Muscle layer of duodenum (tissue), 2 donors: ENCODE results near the gene DUSP8.

Source experiments
- H3K27ac ChIP-seq: one replicate; pipeline ENCODE4 v1.7.0; 2013; ENCODE audit warnings: mild to moderate bottlenecking, low read length
- H3K27me3 ChIP-seq: one replicate; pipeline ENCODE4 v1.7.0; 2013; ENCODE audit warnings: low read depth, mild to moderate bottlenecking, control low read depth, low read length
- H3K36me3 ChIP-seq, 2 donors: one replicate each; pipeline ENCODE4 v1.7.0; 2013; ENCODE audit warnings: low read length in 2 of 2, control low read depth in 1 of 2, mild to moderate bottlenecking in 1 of 2; ENCODE audit not compliant: insufficient read depth in 2 of 2, control insufficient read depth in 1 of 2
- H3K4me1 ChIP-seq, 2 donors: one replicate each; pipeline ENCODE4 v1.7.0; 2013; ENCODE audit warnings: low read length in 2 of 2, mild to moderate bottlenecking in 2 of 2, control low read depth in 1 of 2, moderate library complexity in 1 of 2; ENCODE audit not compliant: insufficient read depth in 2 of 2, control insufficient read depth in 1 of 2
- H3K4me3 ChIP-seq, 2 donors: one replicate each; pipeline ENCODE4 v1.7.0; 2013; ENCODE audit warnings: low read length in 2 of 2, low read depth in 1 of 2, mild to moderate bottlenecking in 1 of 2
- H3K9me3 ChIP-seq, 2 donors: one replicate each; pipeline ENCODE4 v1.7.0; 2013; ENCODE audit warnings: low read length in 2 of 2, control low read depth in 1 of 2, mild to moderate bottlenecking in 1 of 2; ENCODE audit not compliant: control insufficient read depth in 1 of 2
- donor health status: healthy.

DUSP8 gene

DNA sequence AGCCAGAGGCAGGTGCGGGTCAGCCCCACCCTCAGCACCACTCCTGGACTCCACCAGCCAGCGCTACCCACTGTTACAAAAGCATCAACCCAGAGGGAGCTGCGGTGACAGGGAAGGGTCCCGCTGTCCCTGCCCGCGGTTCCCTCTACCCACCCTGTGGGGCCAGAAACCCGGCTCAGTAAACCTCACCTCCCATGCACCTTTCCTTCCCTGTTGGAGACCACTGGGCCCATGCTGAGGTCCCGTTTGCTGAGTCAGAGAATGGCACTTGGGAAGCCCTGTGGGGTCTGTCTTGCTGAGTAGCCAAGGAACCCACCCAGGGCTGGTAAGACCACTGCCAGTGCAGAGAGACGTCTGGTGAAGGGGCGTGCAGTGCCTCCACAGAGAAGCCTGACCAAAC is 43.4 kb downstream of the DUSP8 start:
- no peaks in the 10 kb centered on the region for H3K27me3 ChIP-seq
- no peak overlapping the region for H3K27ac ChIP-seq
- peaks cover 7 to 35% of the 10 kb centered on the region in 2 donors for H3K4me1 ChIP-seq
- H3K36me3 ChIP-seq: peaks cover 0 to 4% of the 10 kb centered on the region in 2 donors
- H3K4me3 ChIP-seq: no peak overlapping the region
- no peaks in the 10 kb centered on the region for H3K9me3 ChIP-seq

DNA sequence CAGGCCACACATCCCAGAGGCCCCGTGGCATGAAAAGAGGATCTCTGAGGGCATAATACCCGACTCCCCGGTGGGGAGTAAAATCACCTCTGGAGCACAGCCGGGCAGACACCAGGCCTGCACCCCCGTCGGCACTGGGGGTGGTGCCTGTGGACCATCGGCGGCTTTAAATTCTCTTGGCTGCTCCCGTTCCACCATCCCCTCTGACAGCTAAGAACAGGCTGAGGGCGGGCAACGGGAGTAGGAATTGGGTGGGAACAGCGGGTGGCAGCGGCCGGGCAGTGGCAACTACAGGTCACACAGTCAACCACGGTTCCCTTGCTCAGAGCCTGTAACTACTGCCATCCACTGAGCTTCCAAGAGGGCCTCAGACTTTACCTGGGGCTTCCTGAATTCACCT is 45.3 kb downstream of the DUSP8 start:
- Histone ChIP-seq H3K4me1 (peaks cover 6 to 15% of the 10 kb centered on the region in 2 donors), H3K36me3 (peaks cover 0 to 4% of the 10 kb centered on the region in 2 donors), H3K27me3 (no peaks in the 10 kb centered on the region), H3K4me3 (no peak overlapping the region), H3K27ac (no peak overlapping the region), H3K9me3 (no peaks in the 10 kb centered on the region)

DNA sequence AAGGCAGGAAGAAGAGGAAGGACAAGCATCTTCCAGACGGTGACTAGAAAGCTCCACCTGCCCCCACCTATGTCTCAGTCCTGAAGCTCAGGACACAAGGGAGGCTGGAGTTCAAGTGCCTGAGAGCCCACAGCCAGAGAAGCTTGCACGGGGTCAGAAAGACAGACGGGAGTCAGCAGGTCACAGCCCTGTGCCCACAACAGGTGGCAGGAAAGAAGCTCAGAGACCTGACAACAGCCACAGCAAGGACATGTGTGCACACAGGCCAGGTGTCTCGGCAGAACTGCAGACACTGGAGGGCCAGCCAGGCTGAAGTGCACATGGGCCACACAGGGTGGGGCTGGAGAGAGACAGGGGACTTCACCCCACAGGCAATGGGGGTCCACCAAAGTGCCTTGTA is 48.3 kb downstream of the DUSP8 start:
- no peak overlapping the region for H3K4me3 ChIP-seq
- no peak overlapping the region for H3K27ac ChIP-seq
- H3K4me1 ChIP-seq: peaks cover 0 to 3% of the 10 kb centered on the region in 2 donors
- peaks cover 0 to 4% of the 10 kb centered on the region in 2 donors for H3K36me3 ChIP-seq
- no peaks in the 10 kb centered on the region for H3K27me3 ChIP-seq
- H3K9me3 ChIP-seq: no peaks in the 10 kb centered on the region

DNA sequence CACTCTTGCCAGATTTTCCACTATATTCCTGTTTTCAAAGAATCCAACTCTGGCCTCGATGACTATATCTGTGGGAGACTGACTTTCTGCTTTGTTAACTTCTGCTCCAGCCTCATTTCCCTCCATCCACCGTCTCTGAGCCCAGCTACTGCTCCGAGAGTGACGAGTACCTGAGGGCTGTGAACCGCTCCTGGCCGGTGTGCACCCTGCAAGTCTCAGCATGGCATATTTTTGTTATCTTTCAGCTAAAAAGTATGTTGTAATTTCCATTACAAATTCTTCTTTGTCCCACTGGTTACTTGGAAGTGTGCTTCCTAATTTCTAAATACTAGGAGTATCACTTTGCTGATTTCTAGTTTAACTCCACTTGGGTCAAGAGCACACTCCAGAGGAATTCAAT is 49.0 kb downstream of the DUSP8 start:
- Histone ChIP-seq H3K36me3 (peaks cover 0 to 3% of the 10 kb centered on the region in 2 donors), H3K27ac (no peak overlapping the region), H3K4me3 (no peak overlapping the region), H3K9me3 (no peaks in the 10 kb centered on the region), H3K27me3 (no peaks in the 10 kb centered on the region), H3K4me1 (peaks cover 0 to 3% of the 10 kb centered on the region in 2 donors)

DNA sequence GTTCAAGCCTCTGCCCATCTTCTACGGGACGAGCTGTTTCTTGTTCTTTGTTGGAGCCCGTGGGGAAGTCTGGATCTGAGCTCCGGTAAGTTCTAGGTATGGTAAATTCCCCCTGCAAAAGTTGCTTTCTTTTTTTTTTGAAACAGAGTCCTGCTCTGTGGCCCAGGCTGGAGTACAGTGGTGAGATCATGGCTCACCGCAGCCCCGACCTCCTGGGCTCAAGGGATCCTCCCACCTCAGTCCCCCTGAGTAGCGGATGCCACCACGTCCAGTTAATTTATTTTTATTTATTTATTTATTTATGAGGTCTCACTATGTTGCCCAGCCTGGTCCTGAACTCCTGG is 50.0 kb downstream of the DUSP8 start:
- peaks cover 0 to 4% of the 10 kb centered on the region in 2 donors for H3K4me1 ChIP-seq
- no peak overlapping the region for H3K27ac ChIP-seq

DNA sequence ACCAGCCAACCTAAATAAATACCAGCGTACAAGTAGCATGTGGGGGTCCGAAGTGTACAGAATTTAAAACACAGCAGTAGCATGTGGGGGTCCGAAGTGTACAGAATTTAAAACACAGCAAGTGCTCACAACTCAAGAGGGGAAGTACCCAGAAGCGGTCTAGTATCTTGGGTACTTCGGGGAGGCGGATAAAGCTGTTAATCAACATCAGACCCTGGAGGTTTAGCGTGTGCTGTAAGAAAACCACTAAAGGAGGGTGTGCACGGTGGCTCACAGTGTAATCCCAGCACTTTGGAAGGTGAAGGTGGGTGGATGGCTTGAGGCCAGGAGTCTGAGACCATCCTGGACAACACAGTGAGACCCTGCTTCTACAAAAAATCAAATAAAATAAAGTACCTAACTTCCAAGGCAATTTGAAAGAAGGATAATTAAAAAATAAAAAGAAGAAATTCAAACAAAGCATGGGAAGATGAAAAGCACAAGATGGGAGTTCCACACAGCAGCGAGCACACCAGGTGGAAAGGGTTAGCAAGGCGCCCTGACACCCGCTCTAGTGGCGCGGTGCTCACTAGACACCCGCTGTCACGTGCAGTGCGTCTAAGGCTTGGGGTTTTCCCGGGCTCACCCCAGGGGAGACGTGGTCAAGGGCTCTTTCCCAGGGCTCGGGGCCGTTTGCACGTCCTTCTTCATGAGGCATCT is 50.5 kb downstream of the DUSP8 start:
- H3K27ac ChIP-seq: no peak overlapping the region
- H3K4me1 ChIP-seq: peaks cover 0 to 6% of the 10 kb centered on the region in 2 donors
- H3K4me3 ChIP-seq: no peak overlapping the region

More for the DNA sequence above, 50.0 kb downstream of the DUSP8 start:
- H3K27me3 ChIP-seq: no peaks in the 10 kb centered on the region
- H3K36me3 ChIP-seq: no peaks in the 10 kb centered on the region
- no peaks in the 10 kb centered on the region for H3K9me3 ChIP-seq
- H3K4me3 ChIP-seq: no peak overlapping the region

DNA sequence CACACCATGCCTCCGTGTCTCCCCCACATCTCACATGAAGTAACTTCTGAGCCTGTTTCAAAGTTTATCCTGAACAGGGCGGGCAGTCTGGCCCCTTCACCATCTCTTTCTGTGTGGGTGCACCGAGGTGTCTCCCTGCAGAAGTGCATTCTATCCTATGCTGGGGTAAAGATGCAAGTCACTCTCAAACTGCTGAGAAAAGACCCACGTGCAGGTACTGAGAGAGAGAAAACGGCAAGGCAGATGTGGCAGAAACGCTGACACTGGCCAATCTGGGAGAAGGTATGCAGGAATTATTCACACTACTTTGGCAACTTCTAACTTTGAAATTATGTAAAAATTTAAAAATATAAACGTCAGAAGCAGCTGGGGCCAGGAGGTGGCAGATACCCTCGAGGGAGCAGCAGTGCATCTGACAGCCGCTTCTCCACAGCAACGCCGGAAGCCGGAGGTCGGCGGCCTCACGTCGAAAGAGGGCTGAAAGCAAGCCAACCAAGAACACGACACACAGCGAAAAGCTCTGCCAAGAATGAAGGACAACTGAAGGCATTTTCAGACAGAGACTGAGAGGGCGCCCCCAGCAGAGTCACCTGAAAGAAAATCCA is 51.3 kb downstream of the DUSP8 start:
- H3K27me3 ChIP-seq: no peaks in the 10 kb centered on the region
- no peak overlapping the region for H3K4me3 ChIP-seq
- H3K27ac ChIP-seq: no peak overlapping the region
- H3K9me3 ChIP-seq: no peaks in the 10 kb centered on the region
- no peaks in the 10 kb centered on the region for H3K36me3 ChIP-seq
- H3K4me1 ChIP-seq: peaks cover 0 to 13% of the 10 kb centered on the region in 2 donors

More for the DNA sequence above, 50.5 kb downstream of the DUSP8 start:
- Histone ChIP-seq H3K36me3 (no peaks in the 10 kb centered on the region), H3K27me3 (no peaks in the 10 kb centered on the region), H3K9me3 (no peaks in the 10 kb centered on the region)

DNA sequence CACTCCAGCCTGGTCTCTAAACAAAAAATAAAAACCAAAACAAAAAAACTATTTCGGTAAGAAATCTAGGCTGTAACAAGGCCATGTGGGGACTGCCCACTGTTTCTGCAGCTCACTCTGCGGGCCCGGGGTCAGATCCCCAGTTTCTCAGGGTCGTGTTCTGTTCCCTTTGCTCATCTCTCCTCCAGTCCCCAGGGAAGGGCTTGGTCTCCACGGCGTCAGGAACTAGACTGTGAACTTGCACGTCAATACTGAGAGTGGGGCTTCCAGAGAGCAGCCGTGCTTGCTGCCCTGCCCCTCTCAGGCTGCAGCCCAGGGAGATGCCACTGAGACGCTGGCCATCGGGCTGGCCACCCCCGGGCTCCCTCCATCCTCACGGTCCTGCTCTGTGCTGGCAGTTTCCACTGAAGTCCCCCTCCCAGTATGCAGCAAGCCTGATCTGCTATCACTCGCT is 51.8 kb downstream of the DUSP8 start:
- Histone ChIP-seq H3K4me3 (no peak overlapping the region), H3K9me3 (no peaks in the 10 kb centered on the region), H3K27me3 (no peaks in the 10 kb centered on the region), H3K36me3 (no peaks in the 10 kb centered on the region), H3K27ac (no peak overlapping the region), H3K4me1 (peaks cover 1 to 19% of the 10 kb centered on the region in 2 donors)

DNA sequence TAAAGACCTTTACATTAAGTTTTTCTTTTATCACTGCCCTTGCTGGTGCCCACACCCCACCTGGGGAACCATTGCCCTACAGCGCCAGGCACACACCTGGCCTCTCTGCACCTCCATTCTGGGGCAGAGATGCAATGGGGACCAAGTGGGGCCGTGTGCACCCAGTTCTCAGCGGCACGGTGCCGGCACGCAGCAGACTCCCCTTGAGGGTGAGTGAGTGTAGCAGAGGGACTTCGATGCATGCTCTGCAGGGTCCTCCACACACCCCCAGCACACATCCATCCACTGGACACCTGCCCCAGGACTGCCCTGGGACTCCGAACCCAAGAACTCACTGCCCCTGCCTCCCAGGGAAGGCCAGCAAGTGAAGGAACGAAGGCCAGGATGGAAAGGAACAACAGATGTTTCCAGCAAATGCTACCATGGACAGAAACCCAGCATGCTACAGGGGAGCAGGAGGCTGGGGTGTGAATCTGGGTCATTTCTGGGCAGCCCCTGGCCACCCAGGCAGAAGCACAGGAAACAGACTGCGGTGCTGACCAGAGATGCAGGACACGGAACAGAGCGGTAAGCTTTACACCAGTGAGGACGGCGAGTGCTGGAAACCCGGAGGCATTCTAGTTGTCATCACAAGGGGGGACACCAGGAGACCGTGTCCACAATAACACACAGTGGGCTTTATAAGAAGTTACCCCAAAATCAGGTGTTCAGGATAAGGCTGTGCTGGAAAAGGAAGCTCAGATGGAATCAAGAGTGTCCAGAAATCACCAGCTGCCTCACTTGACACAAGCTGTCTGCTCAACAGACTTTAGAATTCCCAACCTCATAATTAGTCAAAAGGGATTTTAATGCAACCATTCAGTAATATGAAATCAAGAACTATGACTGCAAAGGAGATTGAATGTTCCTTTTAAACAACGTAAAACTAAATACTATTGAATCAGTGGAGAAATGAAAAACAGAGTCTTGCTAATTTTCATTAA is 52.8 kb downstream of the DUSP8 start:
- no peaks in the 10 kb centered on the region for H3K27me3 ChIP-seq
- no peak overlapping the region for H3K4me3 ChIP-seq
- H3K4me1 ChIP-seq: peaks cover 8 to 28% of the 10 kb centered on the region in 2 donors
- H3K27ac ChIP-seq: no peak overlapping the region
- no peaks in the 10 kb centered on the region for H3K36me3 ChIP-seq
- no peaks in the 10 kb centered on the region for H3K9me3 ChIP-seq

DNA sequence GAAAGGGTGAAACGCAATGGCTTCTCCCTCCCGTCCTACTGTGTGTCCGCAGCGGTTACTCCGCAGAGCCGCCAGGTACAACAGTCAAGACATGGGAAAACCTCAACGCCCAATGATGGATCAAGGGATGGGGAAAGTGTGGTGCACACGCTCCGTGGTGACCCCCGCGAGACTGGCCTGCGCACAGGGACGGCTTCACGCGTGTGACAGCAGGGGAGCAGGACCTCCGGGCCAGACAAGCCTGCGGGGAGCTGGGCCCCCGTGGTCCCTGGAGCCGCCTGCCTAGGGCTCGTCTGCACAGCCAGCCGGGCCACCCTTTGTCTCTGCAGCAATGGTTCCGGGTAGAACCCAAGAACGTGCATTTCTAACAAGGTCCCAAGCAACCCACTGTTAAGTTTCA is 53.8 kb downstream of the DUSP8 start:
- Histone ChIP-seq H3K4me3 (no peak overlapping the region), H3K36me3 (no peaks in the 10 kb centered on the region), H3K4me1 (peaks cover 12 to 38% of the 10 kb centered on the region in 2 donors), H3K27me3 (no peaks in the 10 kb centered on the region), H3K9me3 (no peaks in the 10 kb centered on the region), H3K27ac (no peak overlapping the region)
